ENCODE measurements around the gene LRMDA. TPM values are rescaled to one million over a fixed set of nuclear protein-coding genes. Genes with fewer than 3 reads are reported as not detected.

Gene LRMDA
- total and polyA plus RNA-seq, 4 experiments from 2014 or later: not detected

DNA sequence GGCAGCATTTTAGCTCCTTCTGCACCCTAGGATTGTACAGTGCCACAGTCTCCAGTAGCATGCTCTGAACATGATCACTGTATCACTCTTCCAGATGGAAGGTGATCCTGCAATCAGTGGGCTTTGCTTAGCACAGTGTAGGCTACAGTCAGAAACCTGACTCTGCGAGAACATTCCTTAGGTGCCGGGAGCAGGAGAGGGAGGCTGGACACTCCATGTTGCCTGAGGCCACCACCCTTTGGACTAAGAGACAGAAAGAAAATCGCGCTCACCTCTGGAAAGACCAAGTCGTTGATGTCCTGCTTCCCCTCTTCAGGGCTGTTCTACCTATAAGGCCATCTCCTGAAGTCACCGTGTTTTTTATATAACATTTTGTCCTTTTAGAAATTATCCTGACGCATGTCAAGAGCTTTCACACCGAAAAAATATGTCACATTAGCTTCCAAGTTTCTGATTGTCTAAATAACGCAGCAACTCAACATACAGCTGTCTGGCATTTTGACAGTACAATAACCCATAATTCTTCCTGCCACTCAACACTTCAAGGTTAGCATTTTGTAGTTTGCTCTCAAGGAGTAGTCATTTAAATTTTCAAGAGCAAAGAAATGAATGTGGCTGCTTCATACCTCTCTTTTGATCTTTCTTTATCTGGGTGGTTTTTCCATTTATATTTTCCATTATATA, 563.1 kb downstream of the LRMDA start:
- Mint-ChIP-seq H3K9me3 (peaks cover 0 to 4% (median 0%) of the 10 kb centered on the region in 8 donors), H3K4me3 (no peak overlapping the region), H3K27ac (no peak overlapping the region), H3K27me3 (peaks cover 0 to 2% of the 10 kb centered on the region in 2 donors), H3K36me3 (no peaks in the 10 kb centered on the region), H3K4me1 (no peaks in the 10 kb centered on the region)
- Histone ChIP-seq H3K4me3 (ENCODE audit: low read length in 2 of 2) (no peak overlapping the region), H3K4me1 (ENCODE audit: insufficient read depth, low read length) (no peaks in the 10 kb centered on the region), H3K27ac (ENCODE audit: low read depth, low read length) (no peak overlapping the region), H3K27me3 (ENCODE audit: insufficient read depth, low read length) (no peaks in the 10 kb centered on the region), H3K9me3 (ENCODE audit: control insufficient read depth in 1 of 2, low read length in 2 of 2) (no peaks in the 10 kb centered on the region), H3K36me3 (ENCODE audit: insufficient read depth, low read length) (no peaks in the 10 kb centered on the region)
- intact Hi-C loops (cut with micrococcal nuclease): no loop called here
- DNase-seq: no peak
- ChIA-PET CTCF (ENCODE audit: partially characterized antibody) (no interaction called here), POLR2A (ENCODE audit: partially characterized antibody) (no interaction called here)

DNA sequence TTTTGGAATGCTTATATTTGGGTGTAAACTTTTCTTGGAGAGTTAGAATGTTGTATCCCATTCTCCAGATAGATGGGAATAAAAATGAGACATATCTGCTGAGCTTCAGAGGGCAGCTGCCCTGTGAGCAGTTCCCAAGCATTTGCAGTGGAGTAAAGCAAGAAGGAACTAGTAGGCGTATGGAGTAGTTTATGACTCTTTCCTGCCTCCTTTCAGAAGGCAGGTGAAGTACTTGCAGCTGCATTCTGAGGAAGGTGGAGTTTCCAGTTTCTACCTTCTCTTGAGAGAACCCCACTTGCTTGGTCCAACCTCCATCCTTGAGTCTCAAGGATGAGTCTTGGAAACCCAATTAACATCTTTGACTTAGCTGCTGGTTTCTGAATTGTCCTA, 563.6 kb downstream of the LRMDA start:
- POLR2A ChIA-PET (ENCODE audit: partially characterized antibody): no interaction called here
- intact Hi-C loops (cut with micrococcal nuclease): no loop called here
- CTCF ChIA-PET (ENCODE audit: partially characterized antibody): no interaction called here

DNA sequence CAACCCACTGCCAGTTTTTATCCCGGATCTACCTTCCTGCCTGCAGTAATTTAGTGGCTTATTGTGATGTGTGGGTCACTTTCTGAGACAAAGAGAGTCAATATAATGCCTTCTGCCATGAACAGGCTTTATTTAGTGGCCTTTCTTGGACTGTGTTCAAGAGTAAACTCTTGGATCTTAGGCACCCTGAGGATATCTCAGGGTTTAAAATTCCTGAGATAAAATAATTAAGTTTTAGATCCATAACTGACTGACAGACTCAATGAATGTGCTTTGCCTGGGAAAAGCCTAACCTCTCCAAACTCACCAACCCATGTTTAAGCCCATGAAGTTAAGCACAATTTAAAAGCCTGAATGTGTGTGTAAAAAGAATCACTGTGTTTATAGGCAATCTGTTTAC, 564.3 kb downstream of the LRMDA start:
- POLR2A ChIA-PET (ENCODE audit: partially characterized antibody): no interaction called here
- Mint-ChIP-seq H3K27me3 (peaks cover 0 to 2% of the 10 kb centered on the region in 2 donors), H3K27ac (no peak overlapping the region), H3K9me3 (peaks cover 0 to 4% (median 0%) of the 10 kb centered on the region in 8 donors), H3K36me3 (no peaks in the 10 kb centered on the region), H3K4me3 (no peak overlapping the region), H3K4me1 (no peaks in the 10 kb centered on the region)
- Histone ChIP-seq H3K4me3 (ENCODE audit: low read length in 2 of 2) (no peak overlapping the region), H3K4me1 (ENCODE audit: insufficient read depth, low read length) (no peaks in the 10 kb centered on the region), H3K27ac (ENCODE audit: low read depth, low read length) (no peak overlapping the region), H3K36me3 (ENCODE audit: insufficient read depth, low read length) (no peaks in the 10 kb centered on the region), H3K9me3 (ENCODE audit: control insufficient read depth in 1 of 2, low read length in 2 of 2) (no peaks in the 10 kb centered on the region), H3K27me3 (ENCODE audit: insufficient read depth, low read length) (no peaks in the 10 kb centered on the region)
- CTCF ChIA-PET (ENCODE audit: partially characterized antibody): no interaction called here
- intact Hi-C loops (cut with micrococcal nuclease): no loop called here
- DNase-seq: no peak

More for the DNA sequence above, 563.6 kb downstream of the LRMDA start:
- DNase-seq: no peak
- H3K4me3 Mint-ChIP-seq: no peak overlapping the region
- no peak overlapping the region for H3K27ac Mint-ChIP-seq
- Histone ChIP-seq H3K27ac (ENCODE audit: low read depth, low read length) (no peak overlapping the region), H3K4me3 (ENCODE audit: low read length in 2 of 2) (no peak overlapping the region), H3K9me3 (ENCODE audit: control insufficient read depth in 1 of 2, low read length in 2 of 2) (no peaks in the 10 kb centered on the region), H3K36me3 (ENCODE audit: insufficient read depth, low read length) (no peaks in the 10 kb centered on the region), H3K4me1 (ENCODE audit: insufficient read depth, low read length) (no peaks in the 10 kb centered on the region), H3K27me3 (ENCODE audit: insufficient read depth, low read length) (no peaks in the 10 kb centered on the region)
- peaks cover 0 to 4% (median 0%) of the 10 kb centered on the region in 8 donors for H3K9me3 Mint-ChIP-seq
- peaks cover 0 to 2% of the 10 kb centered on the region in 2 donors for H3K27me3 Mint-ChIP-seq
- no peaks in the 10 kb centered on the region for H3K4me1 Mint-ChIP-seq
- H3K36me3 Mint-ChIP-seq: no peaks in the 10 kb centered on the region

DNA sequence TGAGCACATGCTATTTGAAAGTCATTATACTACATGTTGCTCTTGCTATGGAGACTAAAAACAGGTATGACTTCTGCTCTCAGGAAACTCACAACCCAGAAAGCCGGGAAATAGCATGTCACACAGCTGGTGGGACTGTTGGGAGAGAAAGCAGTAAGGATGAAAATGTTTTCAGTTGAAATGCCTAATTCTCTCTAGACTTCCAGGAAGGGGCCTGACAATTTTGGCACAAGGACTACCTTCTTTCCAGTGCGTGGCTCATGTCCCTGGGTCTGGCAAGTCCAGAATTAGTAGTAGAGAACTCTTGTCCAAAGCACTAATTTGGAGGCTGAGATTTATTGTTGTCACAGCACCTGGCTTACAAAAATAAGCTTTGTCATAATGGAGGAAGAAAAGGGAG, 567.6 kb downstream of the LRMDA start:
- H3K36me3 ChIP-seq (ENCODE audit: insufficient read depth, low read length): no peaks in the 10 kb centered on the region
- no peak overlapping the region for H3K4me3 ChIP-seq (ENCODE audit: low read length in 2 of 2)
- peaks cover 0 to 4% (median 0%) of the 10 kb centered on the region in 8 donors for H3K9me3 Mint-ChIP-seq
- no peaks in the 10 kb centered on the region for H3K27me3 ChIP-seq (ENCODE audit: insufficient read depth, low read length)
- ChIA-PET POLR2A (ENCODE audit: partially characterized antibody) (no interaction called here), CTCF (ENCODE audit: partially characterized antibody) (no interaction called here)
- no peak overlapping the region for H3K4me3 Mint-ChIP-seq
- no peaks in the 10 kb centered on the region for H3K36me3 Mint-ChIP-seq
- no peaks in the 10 kb centered on the region for H3K4me1 ChIP-seq (ENCODE audit: insufficient read depth, low read length)
- no peaks in the 10 kb centered on the region for H3K4me1 Mint-ChIP-seq
- H3K27me3 Mint-ChIP-seq: peaks cover 0 to 2% of the 10 kb centered on the region in 2 donors
- no peaks in the 10 kb centered on the region for H3K9me3 ChIP-seq (ENCODE audit: control insufficient read depth in 1 of 2, low read length in 2 of 2)
- no peak overlapping the region for H3K27ac ChIP-seq (ENCODE audit: low read depth, low read length)
- intact Hi-C loops (cut with micrococcal nuclease): no loop called here
- no peak for DNase-seq
- no peak overlapping the region for H3K27ac Mint-ChIP-seq

DNA sequence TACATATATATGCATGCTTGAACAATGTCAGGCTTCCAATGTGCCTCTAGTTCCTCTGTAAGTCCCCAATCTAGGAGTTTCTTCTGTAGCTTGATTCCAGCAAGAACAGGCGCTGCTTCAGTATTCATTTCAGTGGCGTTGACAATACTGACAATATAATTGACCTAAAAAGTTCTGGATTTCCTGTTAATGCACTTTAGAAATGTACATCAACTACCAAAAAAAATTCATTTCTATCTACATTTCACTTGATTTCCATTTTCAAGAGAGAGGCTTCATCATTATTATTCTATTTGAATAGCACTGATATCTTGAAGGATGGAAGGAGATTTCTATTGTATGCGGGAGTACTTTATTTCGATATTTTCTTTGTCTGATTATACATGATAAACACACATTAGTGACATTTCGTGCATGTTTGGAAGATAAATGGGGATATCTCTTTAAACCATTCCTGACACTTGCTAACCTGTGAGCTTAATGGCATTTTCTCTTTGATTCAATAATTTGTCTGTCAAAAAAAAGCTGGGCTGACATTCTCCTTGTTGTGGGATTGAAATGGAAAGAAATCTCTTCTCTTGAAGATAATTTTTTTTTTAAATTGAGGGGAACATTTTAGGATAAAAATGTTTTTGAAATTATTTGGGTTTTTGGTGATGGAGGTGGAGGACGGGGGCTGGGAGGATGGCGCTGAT, 568.2 kb downstream of the LRMDA start:
- Histone ChIP-seq H3K27me3 (ENCODE audit: insufficient read depth, low read length) (no peaks in the 10 kb centered on the region), H3K27ac (ENCODE audit: low read depth, low read length) (no peak overlapping the region), H3K4me1 (ENCODE audit: insufficient read depth, low read length) (no peaks in the 10 kb centered on the region), H3K36me3 (ENCODE audit: insufficient read depth, low read length) (no peaks in the 10 kb centered on the region), H3K9me3 (ENCODE audit: control insufficient read depth in 1 of 2, low read length in 2 of 2) (no peaks in the 10 kb centered on the region), H3K4me3 (ENCODE audit: low read length in 2 of 2) (no peak overlapping the region)
- intact Hi-C loops (cut with micrococcal nuclease): no loop called here
- Mint-ChIP-seq H3K27ac (no peak overlapping the region), H3K4me1 (no peaks in the 10 kb centered on the region), H3K9me3 (peaks cover 0 to 4% (median 0%) of the 10 kb centered on the region in 8 donors), H3K36me3 (no peaks in the 10 kb centered on the region), H3K27me3 (peaks cover 0 to 2% of the 10 kb centered on the region in 2 donors), H3K4me3 (no peak overlapping the region)
- DNase-seq: no peak
- POLR2A ChIA-PET (ENCODE audit: partially characterized antibody): no interaction called here
- CTCF ChIA-PET (ENCODE audit: partially characterized antibody): no interaction called here

DNA sequence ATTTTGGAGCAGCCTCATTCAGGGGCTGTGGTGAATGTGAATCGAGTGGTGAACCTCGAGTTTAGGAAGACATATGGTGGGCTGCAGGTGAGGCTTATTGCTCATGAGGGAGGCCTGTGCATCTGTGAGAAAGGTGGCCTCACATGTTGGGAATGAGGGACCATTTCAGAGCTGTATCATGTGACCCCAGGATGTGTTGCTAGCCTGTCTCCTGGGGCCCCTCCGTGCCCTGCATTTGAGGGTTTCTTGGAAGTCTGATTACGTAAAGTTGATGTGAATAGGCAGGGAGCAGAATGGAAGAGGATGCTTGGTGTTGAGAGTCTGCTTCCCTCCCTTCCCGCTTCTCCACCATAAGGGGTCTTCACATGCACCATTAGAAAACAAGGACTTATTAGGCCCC, 569.1 kb downstream of the LRMDA start:
- H3K27ac Mint-ChIP-seq: no peak overlapping the region
- peaks cover 0 to 4% (median 0%) of the 10 kb centered on the region in 8 donors for H3K9me3 Mint-ChIP-seq
- POLR2A ChIA-PET (ENCODE audit: partially characterized antibody): no interaction called here
- H3K4me3 Mint-ChIP-seq: no peak overlapping the region
- CTCF ChIA-PET (ENCODE audit: partially characterized antibody): no interaction called here
- H3K27me3 ChIP-seq (ENCODE audit: insufficient read depth, low read length): no peaks in the 10 kb centered on the region
- H3K27ac ChIP-seq (ENCODE audit: low read depth, low read length): no peak overlapping the region
- peaks cover 0 to 2% of the 10 kb centered on the region in 2 donors for H3K27me3 Mint-ChIP-seq
- H3K4me3 ChIP-seq (ENCODE audit: low read length in 2 of 2): no peak overlapping the region
- intact Hi-C loops (cut with micrococcal nuclease): no loop called here
- H3K4me1 Mint-ChIP-seq: no peaks in the 10 kb centered on the region
- DNase-seq: no peak
- H3K4me1 ChIP-seq (ENCODE audit: insufficient read depth, low read length): no peaks in the 10 kb centered on the region
- no peaks in the 10 kb centered on the region for H3K36me3 Mint-ChIP-seq
- no peaks in the 10 kb centered on the region for H3K9me3 ChIP-seq (ENCODE audit: control insufficient read depth in 1 of 2, low read length in 2 of 2)
- H3K36me3 ChIP-seq (ENCODE audit: insufficient read depth, low read length): no peaks in the 10 kb centered on the region

DNA sequence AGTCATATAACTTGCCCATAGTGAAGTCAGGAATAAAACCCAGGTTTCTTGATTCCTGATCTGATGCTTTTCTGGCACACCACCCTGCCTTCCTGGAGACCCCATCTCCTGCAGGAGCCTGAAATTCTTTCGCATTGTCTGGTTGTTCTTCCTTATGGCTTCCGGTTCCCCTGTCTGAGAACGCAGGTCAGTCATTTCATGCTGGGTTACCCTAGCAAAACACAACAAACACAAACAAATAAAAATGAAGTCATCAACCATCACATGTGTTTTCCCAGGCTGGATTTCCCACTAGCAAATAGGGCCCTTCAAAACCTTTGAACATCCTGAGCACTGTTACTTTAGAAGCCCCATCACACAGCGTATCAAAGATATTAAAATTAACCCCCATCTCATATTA, 569.6 kb downstream of the LRMDA start:
- Histone ChIP-seq H3K4me1 (ENCODE audit: insufficient read depth, low read length) (no peaks in the 10 kb centered on the region), H3K27ac (ENCODE audit: low read depth, low read length) (no peak overlapping the region), H3K4me3 (ENCODE audit: low read length in 2 of 2) (no peak overlapping the region), H3K36me3 (ENCODE audit: insufficient read depth, low read length) (no peaks in the 10 kb centered on the region), H3K27me3 (ENCODE audit: insufficient read depth, low read length) (no peaks in the 10 kb centered on the region), H3K9me3 (ENCODE audit: control insufficient read depth in 1 of 2, low read length in 2 of 2) (no peaks in the 10 kb centered on the region)
- ChIA-PET CTCF (ENCODE audit: partially characterized antibody) (no interaction called here), POLR2A (ENCODE audit: partially characterized antibody) (no interaction called here)
- Mint-ChIP-seq H3K9me3 (peaks cover 0 to 4% (median 0%) of the 10 kb centered on the region in 8 donors), H3K27me3 (peaks cover 0 to 2% of the 10 kb centered on the region in 2 donors), H3K4me3 (no peak overlapping the region), H3K4me1 (no peaks in the 10 kb centered on the region), H3K36me3 (no peaks in the 10 kb centered on the region), H3K27ac (no peak overlapping the region)
- intact Hi-C loops (cut with micrococcal nuclease): no loop called here
- no peak for DNase-seq
